ENCODE results near the gene RPS27. TPM values are rescaled to one million over a fixed set of nuclear protein-coding genes. Genes with fewer than 3 reads are reported as not detected.
"Not testable (repeated sequence)": the region's sequence is repeated elsewhere in the genome, so short reads cannot be mapped to it uniquely, and the experiment has no call there.

Gene RPS27
- total RNA-seq, 2 experiments from 2014 or later = 2,833 to 5,738 TPM

DNA sequence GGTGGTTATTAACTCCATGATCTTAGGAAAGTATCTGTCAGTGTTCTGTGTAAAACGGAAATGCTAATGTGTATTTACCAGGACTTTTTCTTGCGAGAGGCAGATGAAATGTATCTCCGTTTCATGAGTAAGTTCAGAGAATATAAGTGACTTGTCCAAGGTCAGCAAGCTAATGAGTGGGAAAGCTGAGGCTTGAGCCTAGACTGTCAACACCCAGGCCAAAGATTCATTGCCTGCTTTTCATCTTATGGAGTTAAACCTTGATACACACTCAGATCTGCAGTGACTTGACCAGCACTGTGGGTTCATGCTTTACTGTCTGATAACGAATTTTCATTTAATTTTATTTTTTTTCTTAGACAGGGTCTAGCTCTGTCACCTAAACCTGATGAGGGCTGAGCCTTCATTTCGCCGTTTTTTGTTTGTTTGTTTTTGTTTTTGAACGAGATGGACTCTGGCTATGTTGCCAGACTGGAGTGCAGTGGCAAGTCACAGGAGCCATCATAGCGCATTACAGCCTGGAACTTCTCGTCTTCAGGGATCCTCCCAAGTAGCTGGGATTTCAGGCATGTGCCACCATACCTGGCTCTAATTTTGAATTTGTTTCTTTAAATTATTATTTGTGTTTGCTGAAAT, 12.2 kb upstream of the RPS27 start:
- no TSS peak for BruUV-seq (replicated peaks)
- Histone ChIP-seq H2AFZ (ENCODE audit: low read length) (peak overlapping the region; percentile 83), H3K4me3 (ENCODE audit: low read depth, low read length, poor library complexity, severe bottlenecking) (peak overlapping the region; percentile 86), H3K9me2 (ENCODE audit: insufficient read depth, low read length) (no peaks in the 10 kb centered on the region), H3K27ac (ENCODE audit: low read depth, low read length, poor library complexity, severe bottlenecking) (peak overlapping the region; percentile 58), H3K79me2 (ENCODE audit: insufficient read depth, low read depth, low read length) (peaks cover 37% of the 10 kb centered on the region), H3K36me3 (ENCODE audit: insufficient read depth, low read length) (peaks cover 29% of the 10 kb centered on the region), H3K9me3 (ENCODE audit: low read length) (no peaks in the 10 kb centered on the region), H3K4me1 (ENCODE audit: insufficient read depth, low read length, poor library complexity, severe bottlenecking) (peaks cover 21% of the 10 kb centered on the region), H3K4me2 (ENCODE audit: low read length) (peak overlapping the region; percentile 82), H4K20me1 (ENCODE audit: insufficient read depth, low read length) (no peaks in the 10 kb centered on the region)
- TF ChIP-seq, protein P1, sequence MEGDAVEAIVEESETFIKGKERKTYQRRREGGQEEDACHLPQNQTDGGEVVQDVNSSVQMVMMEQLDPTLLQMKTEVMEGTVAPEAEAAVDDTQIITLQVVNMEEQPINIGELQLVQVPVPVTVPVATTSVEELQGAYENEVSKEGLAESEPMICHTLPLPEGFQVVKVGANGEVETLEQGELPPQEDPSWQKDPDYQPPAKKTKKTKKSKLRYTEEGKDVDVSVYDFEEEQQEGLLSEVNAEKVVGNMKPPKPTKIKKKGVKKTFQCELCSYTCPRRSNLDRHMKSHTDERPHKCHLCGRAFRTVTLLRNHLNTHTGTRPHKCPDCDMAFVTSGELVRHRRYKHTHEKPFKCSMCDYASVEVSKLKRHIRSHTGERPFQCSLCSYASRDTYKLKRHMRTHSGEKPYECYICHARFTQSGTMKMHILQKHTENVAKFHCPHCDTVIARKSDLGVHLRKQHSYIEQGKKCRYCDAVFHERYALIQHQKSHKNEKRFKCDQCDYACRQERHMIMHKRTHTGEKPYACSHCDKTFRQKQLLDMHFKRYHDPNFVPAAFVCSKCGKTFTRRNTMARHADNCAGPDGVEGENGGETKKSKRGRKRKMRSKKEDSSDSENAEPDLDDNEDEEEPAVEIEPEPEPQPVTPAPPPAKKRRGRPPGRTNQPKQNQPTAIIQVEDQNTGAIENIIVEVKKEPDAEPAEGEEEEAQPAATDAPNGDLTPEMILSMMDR (conservative IDR thresholded peaks at IDR 0.05; ENCODE audit: low read length) = no peak
- TF ChIP-seq EZH2phosphoT487 (IDR thresholded peaks at IDR 0.05; ENCODE audit: borderline replicate concordance, low read depth, low read length) = no peak
- ChIA-PET POLR2A (interaction anchor here (0.7 to 5.1 kb wide), 11 partner anchors 8 to 345 kb away, joined by 3 to 54 read pairs (median 4); partner anchors contain the start of genes CHTOP, CREB3L4, DENND4B and RAB13), CTCF (ENCODE audit: unreplicated experiment) (interaction anchor here (0.5 to 1.7 kb wide), 5 partner anchors 8 to 406 kb away, joined by 3 to 6 read pairs (median 3); partner anchors contain the start of genes RAB13 and SLC39A1)
- DNase-seq (ENCODE audit: low spot score) = no peak
- intact Hi-C loops (cut with micrococcal nuclease; ENCODE audit: unreplicated experiment) = no loop called here

DNA sequence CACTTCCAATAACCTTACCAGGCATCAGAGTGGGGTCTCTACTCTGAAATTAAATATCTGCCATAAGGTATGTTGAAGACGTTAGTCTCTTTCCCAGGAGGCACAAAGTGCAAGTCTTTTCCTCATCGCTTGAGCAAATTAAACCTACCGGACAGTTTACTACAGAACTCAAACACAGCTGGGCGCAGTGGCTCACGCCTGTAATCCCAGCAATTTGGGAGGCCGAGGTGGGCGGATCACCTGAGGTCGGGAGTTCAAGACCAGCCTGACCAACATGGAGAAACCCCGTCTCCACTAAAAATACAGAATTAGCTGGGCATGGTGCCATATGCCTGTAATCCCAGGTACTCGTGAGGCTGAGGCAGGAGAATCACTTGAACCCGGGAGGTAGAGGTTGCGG, 11.5 kb upstream of the RPS27 start:
- H2AFZ ChIP-seq (ENCODE audit: low read length); H3K9me3 ChIP-seq (ENCODE audit: low read length); intact Hi-C loops (cut with micrococcal nuclease; ENCODE audit: unreplicated experiment); H4K20me1 ChIP-seq (ENCODE audit: insufficient read depth, low read length); DNase-seq (ENCODE audit: low spot score); BruUV-seq (replicated peaks); H3K9me2 ChIP-seq (ENCODE audit: insufficient read depth, low read length); H3K27ac ChIP-seq (ENCODE audit: low read depth, low read length, poor library complexity, severe bottlenecking): not testable (repeated sequence)
- Histone ChIP-seq H3K36me3 (ENCODE audit: insufficient read depth, low read length) (peaks cover 22% of the 10 kb centered on the region), H3K4me2 (ENCODE audit: low read length) (peak overlapping the region; percentile 82), H3K79me2 (ENCODE audit: insufficient read depth, low read depth, low read length) (peaks cover 37% of the 10 kb centered on the region), H3K4me1 (ENCODE audit: insufficient read depth, low read length, poor library complexity, severe bottlenecking) (peaks cover 22% of the 10 kb centered on the region), H3K4me3 (ENCODE audit: low read depth, low read length, poor library complexity, severe bottlenecking) (peak overlapping the region; percentile 86)
- CTCF ChIA-PET (ENCODE audit: unreplicated experiment) = interaction anchor here (1.7 kb wide), 1 partner anchor 8 kb away, joined by 6 read pairs; the partner anchor contains the start of gene RAB13
- POLR2A ChIA-PET = interaction anchor here (0.6 to 5.1 kb wide), 6 partner anchors 12 to 155 kb away, joined by 4 to 54 read pairs (median 5); partner anchors contain the start of genes CREB3L4, RPS27 and SLC39A1

DNA sequence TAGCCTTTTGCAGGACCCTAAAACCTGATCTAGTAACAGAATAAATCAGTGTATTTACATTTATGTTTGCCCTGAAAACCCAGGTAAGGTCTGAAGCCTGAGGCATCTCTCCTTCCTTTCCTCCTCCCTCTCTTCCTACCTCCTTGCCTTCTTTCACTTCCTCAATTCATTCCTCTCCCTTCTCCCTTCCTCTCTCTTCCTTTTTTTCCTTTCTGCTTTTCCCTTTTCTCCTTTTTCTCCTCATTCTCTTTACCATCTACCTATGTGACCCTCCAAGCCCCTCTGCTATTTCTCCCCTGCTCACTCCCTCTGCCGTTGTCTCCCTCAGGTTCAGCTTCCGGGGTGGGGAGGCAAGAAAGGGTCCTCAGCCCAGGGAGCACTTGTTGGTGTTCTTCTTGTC, 8.8 kb upstream of the RPS27 start:
- intact Hi-C loops (cut with micrococcal nuclease; ENCODE audit: unreplicated experiment) = loop anchor here (10.0 kb wide), 1 partner anchor 467 kb away; no protein-coding TSS in a partner anchor
- H3K36me3 ChIP-seq (ENCODE audit: insufficient read depth, low read length); H3K4me2 ChIP-seq (ENCODE audit: low read length); CTCF ChIA-PET (ENCODE audit: unreplicated experiment); H3K9me3 ChIP-seq (ENCODE audit: low read length); H3K9me2 ChIP-seq (ENCODE audit: insufficient read depth, low read length); H3K4me3 ChIP-seq (ENCODE audit: low read depth, low read length, poor library complexity, severe bottlenecking); H4K20me1 ChIP-seq (ENCODE audit: insufficient read depth, low read length); DNase-seq (ENCODE audit: low spot score); POLR2A ChIA-PET; H3K27ac ChIP-seq (ENCODE audit: low read depth, low read length, poor library complexity, severe bottlenecking); BruUV-seq (replicated peaks); H2AFZ ChIP-seq (ENCODE audit: low read length): not testable (repeated sequence)
- Histone ChIP-seq H3K4me1 (ENCODE audit: insufficient read depth, low read length, poor library complexity, severe bottlenecking) (peaks cover 32% of the 10 kb centered on the region), H3K79me2 (ENCODE audit: insufficient read depth, low read depth, low read length) (peaks cover 20% of the 10 kb centered on the region)

Data from OCI-LY7 (cell line).